GM18511 (cell line): Measurements from ENCODE around the gene TNFAIP8.

Source experiments
- ATAC-seq: cut with Tn5 transposase; IDR thresholded peaks from one replicate; pipeline ENCODE4 v1.9.1; 2021; ENCODE audit warnings: mild to moderate bottlenecking, moderate library complexity; ENCODE audit not compliant: unreplicated experiment

TNFAIP8 gene

GRCh38 chr5:119328753-119329602 lies 26.8 kb upstream of the TNFAIP8 start:
- no peak for ATAC-seq

GRCh38 chr5:119329666-119330065 lies 26.2 kb upstream of the TNFAIP8 start:
- ATAC-seq, result no peak

- no peak for ATAC-seq
These were observed 25.2 kb upstream of the TNFAIP8 start for GRCh38 chr5:119330367-119331183.

- no peak for ATAC-seq
These were observed 24.2 kb upstream of the TNFAIP8 start for GRCh38 chr5:119331566-119332095.

GRCh38 chr5:119332208-119332607 lies 23.6 kb upstream of the TNFAIP8 start:
- peak; percentile 31 for ATAC-seq

GRCh38 chr5:119332978-119333401 lies 22.8 kb upstream of the TNFAIP8 start:
- peak; percentile 41 for ATAC-seq

- peak; percentile 18 for ATAC-seq
These were observed 22.4 kb upstream of the TNFAIP8 start for GRCh38 chr5:119333421-119333851.

GRCh38 chr5:119335261-119335677 lies 20.6 kb upstream of the TNFAIP8 start:
- no peak for ATAC-seq

GRCh38 chr5:119336262-119336661 lies 19.6 kb upstream of the TNFAIP8 start:
- no peak for ATAC-seq

GRCh38 chr5:119336845-119337580 lies 18.8 kb upstream of the TNFAIP8 start:
- ATAC-seq, result no peak

GRCh38 chr5:119338326-119338946 lies 17.4 kb upstream of the TNFAIP8 start:
- no peak for ATAC-seq

- no peak for ATAC-seq
These were observed 16.5 kb upstream of the TNFAIP8 start for GRCh38 chr5:119339344-119339743.

GRCh38 chr5:119339965-119340364 lies 15.9 kb upstream of the TNFAIP8 start:
- no peak for ATAC-seq

GRCh38 chr5:119340597-119341218 lies 15.1 kb upstream of the TNFAIP8 start:
- ATAC-seq, result peak; percentile 65

GRCh38 chr5:119341452-119342349 lies 14.1 kb upstream of the TNFAIP8 start:
- ATAC-seq, result peak; percentile 53

- ATAC-seq, result no peak
These were observed 13.4 kb upstream of the TNFAIP8 start for GRCh38 chr5:119342406-119342805.

- ATAC-seq, result no peak
These were observed 12.8 kb upstream of the TNFAIP8 start for GRCh38 chr5:119343052-119343451.

- ATAC-seq, result no peak
These were observed 12.1 kb upstream of the TNFAIP8 start for GRCh38 chr5:119343766-119344165.

GRCh38 chr5:119344231-119344630 lies 11.6 kb upstream of the TNFAIP8 start:
- ATAC-seq, result no peak
